OCI-LY3 (cell line): ENCODE measurements around the gene CDK4.

Experiments used
- EZH2phosphoT487 ChIP-seq: fragments of 200-600 bp; shearing (Covaris generic); IDR thresholded peaks from 2 replicates; pipeline ENCODE4 v1.6.1; 2018; ENCODE audit warnings: antibody characterized with exemption, mixed run types, low read depth
- TF ChIP-seq, protein P1 (sequence below): fragments of 200-600, 300-600 bp; sonication (generic); IDR thresholded peaks from 2 replicates; pipeline ENCODE4 v1.5.1; 2014; ENCODE audit warnings: antibody characterized with exemption, low read length, low read depth

DNA sequence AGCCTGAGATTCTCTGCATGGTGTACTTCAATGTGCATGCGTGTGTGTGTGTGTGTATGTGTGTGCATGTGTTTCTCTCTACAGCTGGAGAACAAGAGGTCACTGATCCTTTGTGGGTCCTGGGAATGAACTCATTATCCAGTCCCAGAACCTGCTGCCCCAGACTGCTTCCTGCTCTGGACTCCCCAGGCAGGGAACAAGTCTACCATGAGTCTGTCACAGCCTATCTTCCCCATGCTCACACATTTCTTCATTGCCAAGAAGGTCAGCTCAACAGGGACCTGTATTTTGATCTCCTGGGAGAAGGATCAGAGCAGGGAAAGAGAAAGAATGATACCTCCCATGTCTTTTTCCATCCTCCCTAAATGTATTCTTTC, 10.7 kb downstream of the CDK4 start:
- TF ChIP-seq, protein P1, sequence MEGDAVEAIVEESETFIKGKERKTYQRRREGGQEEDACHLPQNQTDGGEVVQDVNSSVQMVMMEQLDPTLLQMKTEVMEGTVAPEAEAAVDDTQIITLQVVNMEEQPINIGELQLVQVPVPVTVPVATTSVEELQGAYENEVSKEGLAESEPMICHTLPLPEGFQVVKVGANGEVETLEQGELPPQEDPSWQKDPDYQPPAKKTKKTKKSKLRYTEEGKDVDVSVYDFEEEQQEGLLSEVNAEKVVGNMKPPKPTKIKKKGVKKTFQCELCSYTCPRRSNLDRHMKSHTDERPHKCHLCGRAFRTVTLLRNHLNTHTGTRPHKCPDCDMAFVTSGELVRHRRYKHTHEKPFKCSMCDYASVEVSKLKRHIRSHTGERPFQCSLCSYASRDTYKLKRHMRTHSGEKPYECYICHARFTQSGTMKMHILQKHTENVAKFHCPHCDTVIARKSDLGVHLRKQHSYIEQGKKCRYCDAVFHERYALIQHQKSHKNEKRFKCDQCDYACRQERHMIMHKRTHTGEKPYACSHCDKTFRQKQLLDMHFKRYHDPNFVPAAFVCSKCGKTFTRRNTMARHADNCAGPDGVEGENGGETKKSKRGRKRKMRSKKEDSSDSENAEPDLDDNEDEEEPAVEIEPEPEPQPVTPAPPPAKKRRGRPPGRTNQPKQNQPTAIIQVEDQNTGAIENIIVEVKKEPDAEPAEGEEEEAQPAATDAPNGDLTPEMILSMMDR: no peak
- no peak for TF ChIP-seq EZH2phosphoT487
